Retinal pigment epithelial cell (primary cell): Measurements from ENCODE around the gene EPC1.
"Not testable (repeated sequence)": the region's sequence is repeated elsewhere in the genome, so short reads cannot be mapped to it uniquely, and the experiment has no call there.

ENCODE experiments used
- DNase-seq: peaks from one replicate; pipeline ENCODE4 v3.0.0-alpha.2; 2010; ENCODE audit warnings: low read depth
- H3K4me3 ChIP-seq: 2 replicates; pipeline ENCODE4 v1.5.1; 2011; ENCODE audit warnings: mild to moderate bottlenecking, low read length, control low read depth, moderate library complexity
- TF ChIP-seq, protein P1 (sequence below): conservative IDR thresholded peaks from 2 replicates; pipeline ENCODE4 v1.5.1; 2011; ENCODE audit warnings: low read depth, low read length, control low read depth, inconsistent platforms

Gene EPC1

DNA sequence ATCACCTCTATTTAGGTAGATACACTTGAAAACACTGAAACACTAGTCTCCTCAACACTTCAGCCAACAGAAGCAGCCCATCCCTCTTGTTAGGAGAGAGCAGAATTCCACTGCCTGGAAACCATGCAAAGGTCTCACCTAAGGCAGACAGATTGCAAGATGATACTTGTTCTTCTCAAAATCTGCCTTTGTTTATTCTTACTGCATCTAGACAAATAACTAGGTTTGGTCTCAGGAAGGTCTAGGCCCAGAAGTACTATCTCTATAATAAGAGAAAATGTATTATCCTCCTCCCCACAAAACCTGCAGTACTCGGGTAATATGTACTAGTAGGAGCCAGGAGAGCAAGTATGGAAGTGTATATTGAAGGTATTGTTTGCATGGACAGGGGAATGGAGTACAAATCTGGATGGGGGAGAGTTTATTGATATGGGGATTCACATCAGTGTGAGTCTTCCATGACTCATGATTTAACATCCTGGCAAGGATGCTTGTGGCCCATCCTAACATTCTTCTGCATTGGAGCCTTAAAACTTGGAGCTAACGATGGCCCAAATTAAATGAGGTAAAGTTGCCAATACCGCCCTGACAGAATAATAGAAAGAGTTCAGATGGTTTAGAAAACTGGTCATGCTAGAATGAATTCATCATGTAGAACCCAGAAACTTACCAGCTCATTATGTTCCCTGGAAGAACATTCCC is 109.2 kb downstream of the EPC1 start:
- H3K4me3 ChIP-seq: no peak overlapping the region
- no peak for DNase-seq
- TF ChIP-seq, protein P1, sequence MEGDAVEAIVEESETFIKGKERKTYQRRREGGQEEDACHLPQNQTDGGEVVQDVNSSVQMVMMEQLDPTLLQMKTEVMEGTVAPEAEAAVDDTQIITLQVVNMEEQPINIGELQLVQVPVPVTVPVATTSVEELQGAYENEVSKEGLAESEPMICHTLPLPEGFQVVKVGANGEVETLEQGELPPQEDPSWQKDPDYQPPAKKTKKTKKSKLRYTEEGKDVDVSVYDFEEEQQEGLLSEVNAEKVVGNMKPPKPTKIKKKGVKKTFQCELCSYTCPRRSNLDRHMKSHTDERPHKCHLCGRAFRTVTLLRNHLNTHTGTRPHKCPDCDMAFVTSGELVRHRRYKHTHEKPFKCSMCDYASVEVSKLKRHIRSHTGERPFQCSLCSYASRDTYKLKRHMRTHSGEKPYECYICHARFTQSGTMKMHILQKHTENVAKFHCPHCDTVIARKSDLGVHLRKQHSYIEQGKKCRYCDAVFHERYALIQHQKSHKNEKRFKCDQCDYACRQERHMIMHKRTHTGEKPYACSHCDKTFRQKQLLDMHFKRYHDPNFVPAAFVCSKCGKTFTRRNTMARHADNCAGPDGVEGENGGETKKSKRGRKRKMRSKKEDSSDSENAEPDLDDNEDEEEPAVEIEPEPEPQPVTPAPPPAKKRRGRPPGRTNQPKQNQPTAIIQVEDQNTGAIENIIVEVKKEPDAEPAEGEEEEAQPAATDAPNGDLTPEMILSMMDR: no peak

DNA sequence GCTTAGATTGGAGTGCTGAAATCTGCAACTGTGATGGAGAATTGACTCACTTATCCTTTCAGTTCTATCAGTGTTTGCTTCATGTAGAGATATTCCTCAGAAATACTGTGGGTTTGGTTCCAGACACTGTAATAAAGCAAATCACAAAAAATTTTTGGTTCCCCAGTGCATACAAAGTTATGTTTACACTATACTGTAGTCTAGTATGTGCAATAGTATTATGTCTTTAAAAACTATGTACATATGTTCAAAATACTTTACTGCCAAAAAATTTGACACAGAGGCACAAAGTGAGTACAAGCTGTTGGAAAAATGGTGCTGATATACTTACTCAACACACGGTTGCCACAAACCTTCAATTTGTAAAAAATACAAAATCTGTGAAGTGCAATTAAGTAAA is 112.5 kb downstream of the EPC1 start:
- TF ChIP-seq, protein P1: no peak
- DNase-seq: no peak
- no peak overlapping the region for H3K4me3 ChIP-seq

DNA sequence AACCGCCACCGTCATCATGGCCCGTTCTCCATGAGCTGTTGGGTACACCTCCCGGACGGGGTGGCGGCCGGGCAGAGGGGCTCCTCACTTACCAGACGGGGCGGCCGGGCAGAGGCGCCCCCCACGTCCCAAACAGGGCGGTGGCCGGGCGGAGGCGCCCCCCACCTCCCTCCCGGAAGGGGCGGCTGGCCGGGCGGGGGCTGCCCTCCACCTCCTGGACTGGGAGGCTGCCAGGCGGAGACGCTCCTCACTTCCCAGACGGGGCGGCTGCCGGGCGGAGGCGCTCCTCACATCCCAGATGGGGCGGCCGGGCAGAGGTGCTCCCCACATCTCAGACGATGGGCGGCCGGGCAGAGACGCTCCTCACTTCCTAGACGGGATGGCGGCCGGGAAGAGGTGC is 113.6 kb downstream of the EPC1 start:
- H3K4me3 ChIP-seq, DNase-seq: not testable (repeated sequence)

DNA sequence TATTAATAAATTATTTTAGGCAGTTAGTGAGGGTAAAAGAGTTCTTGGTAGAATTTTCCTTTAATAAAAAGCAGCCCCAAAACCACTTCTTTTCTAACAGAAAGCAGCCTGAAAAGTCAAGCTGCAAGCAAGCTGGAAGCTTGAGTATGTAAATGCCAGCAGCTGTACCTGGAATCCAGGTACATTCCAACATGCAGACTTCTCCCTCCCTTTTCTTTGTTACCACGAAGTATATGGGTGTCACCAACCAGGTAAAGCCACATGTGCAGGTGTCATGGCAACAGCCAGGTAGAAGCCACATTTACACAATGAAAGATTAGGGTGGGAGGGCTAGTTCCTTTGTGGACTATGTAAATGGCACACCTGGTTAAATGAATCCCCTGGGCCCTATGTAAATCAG is 114.6 kb downstream of the EPC1 start:
- H3K4me3 ChIP-seq: no peak overlapping the region
- no peak for DNase-seq
- TF ChIP-seq, protein P1: no peak

DNA sequence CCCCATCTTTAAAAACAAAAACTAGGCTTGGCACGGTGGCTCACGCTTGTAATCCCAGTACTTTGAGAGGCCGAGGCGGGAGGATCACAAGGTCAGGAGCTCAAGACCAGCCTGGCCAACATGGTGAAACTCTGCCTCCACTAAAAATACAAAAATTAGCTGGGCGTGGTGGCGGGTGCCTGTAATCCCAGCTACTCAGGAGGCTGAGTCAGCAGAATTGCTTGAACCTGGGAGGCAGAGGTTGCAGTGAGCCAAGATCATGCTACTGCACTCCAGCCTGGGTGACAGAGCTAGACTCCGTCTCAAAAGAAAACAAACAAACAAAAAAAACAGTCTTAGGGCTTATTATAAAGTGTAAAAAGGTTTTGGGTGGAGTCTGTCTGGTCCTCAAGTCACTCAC is 117.2 kb downstream of the EPC1 start:
- not testable (repeated sequence) for H3K4me3 ChIP-seq, DNase-seq

DNA sequence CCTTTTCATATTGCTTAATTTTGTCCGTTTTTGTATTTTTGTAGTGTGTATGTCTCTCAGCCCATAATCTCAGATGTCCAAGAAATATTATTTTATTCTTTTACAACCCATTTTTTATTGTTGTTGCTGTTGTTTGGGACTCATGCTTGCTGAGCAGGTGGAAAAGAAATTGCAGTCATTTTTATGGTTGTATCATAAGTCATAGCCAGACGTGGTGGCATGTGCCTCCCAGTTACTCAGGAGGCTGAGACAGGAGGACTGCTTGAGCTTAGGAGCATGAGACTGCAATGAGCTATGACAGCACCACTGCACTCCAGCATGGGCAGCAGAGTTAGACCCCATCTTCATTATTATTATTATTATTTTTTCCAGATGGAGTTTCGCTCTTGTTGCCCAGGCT is 117.8 kb downstream of the EPC1 start:
- no peak for DNase-seq
- TF ChIP-seq, protein P1: no peak
- no peak overlapping the region for H3K4me3 ChIP-seq

DNA sequence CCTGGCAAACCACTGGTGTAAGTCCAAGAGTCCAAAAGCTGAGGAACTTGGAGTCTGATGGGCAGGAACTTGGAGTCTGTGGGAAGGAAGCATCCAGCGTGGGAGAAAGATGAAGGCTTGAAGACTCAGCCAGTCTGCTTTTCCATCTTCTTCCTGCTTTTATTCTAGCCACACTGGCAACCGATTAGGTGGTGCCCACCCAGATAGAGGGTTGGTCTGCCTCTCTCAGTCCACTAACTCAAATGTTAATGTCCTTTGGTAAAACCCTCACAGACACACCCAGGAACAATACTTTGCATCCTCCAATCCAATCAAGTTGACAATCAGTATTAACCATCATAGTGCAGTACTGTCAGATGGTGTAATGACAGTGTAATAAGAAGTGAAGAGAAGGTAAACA is 119.2 kb downstream of the EPC1 start:
- no peak overlapping the region for H3K4me3 ChIP-seq
- DNase-seq: no peak
- TF ChIP-seq, protein P1: no peak

DNA sequence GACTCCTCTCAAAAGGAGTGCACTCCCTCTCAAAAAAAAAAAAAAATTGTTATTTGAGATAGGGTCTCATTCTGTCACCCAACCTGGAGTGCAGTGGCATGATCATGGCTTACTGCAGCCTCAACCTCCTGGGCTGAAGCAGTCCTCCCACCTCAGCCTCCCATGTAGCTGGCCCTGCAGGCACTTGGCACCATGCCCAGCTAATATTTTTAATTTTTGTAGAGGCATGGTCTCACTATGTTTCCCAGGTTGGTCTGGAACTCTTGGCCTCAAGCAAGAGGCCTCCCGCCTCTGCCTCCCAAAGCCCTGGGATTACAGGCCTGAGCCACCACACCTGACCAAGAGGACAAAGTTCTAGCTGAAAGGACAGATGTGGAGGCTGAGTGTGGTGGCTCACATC is 120.3 kb downstream of the EPC1 start:
- TF ChIP-seq, protein P1: no peak
- no peak for DNase-seq
- no peak overlapping the region for H3K4me3 ChIP-seq
